Small intestine (tissue), 7 donors: ENCODE data around the gene EPO. TPM values are rescaled to one million over a fixed set of nuclear protein-coding genes. Genes with fewer than 3 reads are reported as not detected.

Source experiments
- DNase-seq, 2 donors: peaks; one replicate each; pipeline versions ENCODE4 v3.0.0 to v3.0.0-alpha.2; 2013
- FAIRE-seq: peaks from 2 replicates; lab custom pipeline; 2012; peaks lifted over from hg19 to GRCh38; lab: Jason Lieb, UNC
- H3K27ac ChIP-seq, 3 donors: one replicate each; pipeline ENCODE4 v1.5.1; 2013; ENCODE audit warnings: low read length in 2 of 3, mild to moderate bottlenecking in 2 of 3, control low read depth in 1 of 3, inconsistent platforms in 1 of 3, low read depth in 1 of 3, moderate library complexity in 1 of 3
- H3K27me3 ChIP-seq, 3 donors: one replicate each; pipeline ENCODE4 v1.6.1; 2013; ENCODE audit warnings: low read length in 3 of 3, inconsistent platforms in 1 of 3; ENCODE audit not compliant: control insufficient read depth in 3 of 3, insufficient read depth in 3 of 3
- H3K36me3 ChIP-seq, 3 donors: one replicate each; pipeline ENCODE4 v1.6.1; 2013; ENCODE audit warnings: low read length in 3 of 3, inconsistent platforms in 1 of 3, low read depth in 1 of 3, mild to moderate bottlenecking in 1 of 3, moderate library complexity in 1 of 3; ENCODE audit not compliant: control insufficient read depth in 3 of 3, insufficient read depth in 2 of 3
- H3K4me1 ChIP-seq, 3 donors: one replicate each; pipeline ENCODE4 v1.6.1; 2013; ENCODE audit warnings: low read length in 2 of 3, inconsistent platforms in 1 of 3, low read depth in 1 of 3, mild to moderate bottlenecking in 1 of 3, moderate library complexity in 1 of 3; ENCODE audit not compliant: control insufficient read depth in 3 of 3, insufficient read depth in 2 of 3
- H3K4me3 ChIP-seq, 3 donors: one replicate each; pipeline ENCODE4 v1.5.1; 2013; ENCODE audit warnings: low read length in 3 of 3, control low read depth in 1 of 3, inconsistent platforms in 1 of 3, low read depth in 1 of 3, mild to moderate bottlenecking in 1 of 3, moderate library complexity in 1 of 3
- H3K9me3 ChIP-seq, 2 donors: one replicate each; pipeline ENCODE4 v1.6.1; 2013; ENCODE audit warnings: low read depth in 1 of 2, low read length in 1 of 2; ENCODE audit not compliant: control insufficient read depth in 2 of 2, insufficient read depth in 1 of 2
- WGBS, 3 donors: extraction: QIAGEN DNeasy Blood & Tissue Kit; methylation state at CpG; one replicate each; pipeline ENCODE4 v1.1.7; 2013; 5-methylcytosine and 5-hydroxymethylcytosine counted together
- polyA plus RNA-seq, 4 donors: library from polyadenylated mRNA; stranded (reverse) in 3 of 4; unstranded in 1 of 4; fragments of 200-250 nt in 3 of 4; fragments of 120-200 nt in 1 of 4; gene quantifications; one replicate each; pipeline versions ENCODE4 v1.2.1 to v1.2.3, GENCODE V29; 2013
- donor health status: healthy with polysubstance abuse.
- donor health status: control.
- donor health status: control.
- donor health status: Bipolar disorder and iron deficiency.
- donor health status: healthy.

EPO gene
- polyA plus RNA-seq, 4 donors: 0.04 to 0.15 TPM; not detected in 2

DNA sequence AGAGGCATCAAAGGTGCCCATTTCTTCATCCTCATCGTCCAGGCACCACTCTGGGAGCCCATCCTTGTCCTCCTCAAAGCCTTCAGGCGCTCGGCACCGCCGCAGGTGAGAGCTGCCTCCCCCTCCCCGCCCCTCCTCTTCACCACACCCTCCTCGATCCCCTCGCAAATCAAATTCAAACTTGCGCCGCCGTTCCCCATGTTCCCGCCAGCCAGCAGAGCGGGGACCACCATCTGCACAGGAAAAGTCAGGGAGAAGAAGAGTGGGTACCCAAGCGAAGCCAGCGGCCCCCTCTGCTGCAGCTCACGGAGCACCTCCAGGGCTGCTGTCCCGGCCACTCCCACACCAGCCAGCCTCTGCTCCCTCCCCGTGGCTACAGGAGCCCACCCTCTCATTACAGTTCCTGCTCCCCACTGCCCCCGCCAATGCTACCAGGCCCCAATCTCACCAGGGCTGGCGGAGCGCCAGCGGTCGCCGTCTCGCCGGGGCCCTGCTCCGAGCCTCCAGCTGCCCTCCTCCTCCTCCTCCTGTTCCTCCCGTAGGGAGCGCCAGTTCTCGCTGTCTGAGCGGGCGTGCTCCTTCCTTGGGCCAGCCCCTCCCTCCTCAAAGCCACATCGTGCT lies 34.0 kb upstream of the EPO start:
- Histone ChIP-seq H3K27ac (no peak overlapping the region), H3K4me3 (no peak overlapping the region), H3K4me1 (peaks cover 0 to 2% (median 0%) of the 10 kb centered on the region in 3 donors), H3K27me3 (no peaks in the 10 kb centered on the region), H3K36me3 (peaks cover 19 to 97% (median 23%) of the 10 kb centered on the region in 3 donors), H3K9me3 (no peaks in the 10 kb centered on the region)
- no peak for FAIRE-seq
- no peak for DNase-seq
- 83 to 89% (median 84%) methylated on average over 32 to 33 of the region's 33 CpGs for WGBS, 3 donors

GRCh38 chr7:100686822-100687211 lies 33.5 kb upstream of the EPO start:
- H3K9me3 ChIP-seq: no peaks in the 10 kb centered on the region
- no peak overlapping the region for H3K27ac ChIP-seq
- FAIRE-seq (no peak), DNase-seq (no peak)
- peaks cover 0 to 6% (median 0%) of the 10 kb centered on the region in 3 donors for H3K4me1 ChIP-seq
- no peak overlapping the region for H3K4me3 ChIP-seq
- 91 to 93% (median 92%) methylated on average over 13 to 17 of the region's 17 CpGs for WGBS, 3 donors
- no peaks in the 10 kb centered on the region for H3K27me3 ChIP-seq
- H3K36me3 ChIP-seq: peaks cover 19 to 94% (median 22%) of the 10 kb centered on the region in 3 donors

- Histone ChIP-seq H3K9me3 (no peaks in the 10 kb centered on the region), H3K27me3 (no peaks in the 10 kb centered on the region), H3K4me3 (no peak overlapping the region), H3K4me1 (peaks cover 0 to 11% (median 0%) of the 10 kb centered on the region in 3 donors), H3K27ac (no peak overlapping the region), H3K36me3 (peaks cover 19 to 94% (median 20%) of the 10 kb centered on the region in 3 donors)
- FAIRE-seq: no peak
- 91 to 96% (median 93%) methylated on average over 18 to 22 of the region's 22 CpGs for WGBS, 3 donors
- no peak for DNase-seq
Measured at GRCh38 chr7:100687261-100687660, 33.0 kb upstream of the EPO start.

- H3K27ac ChIP-seq: no peak overlapping the region
- peaks cover 19 to 93% (median 19%) of the 10 kb centered on the region in 3 donors for H3K36me3 ChIP-seq
- H3K9me3 ChIP-seq: no peaks in the 10 kb centered on the region
- FAIRE-seq: no peak
- peaks cover 0 to 16% (median 0%) of the 10 kb centered on the region in 3 donors for H3K4me1 ChIP-seq
- WGBS, 3 donors: 82 to 86% (median 82%) methylated on average over 25 of the region's 25 CpGs
- no peaks in the 10 kb centered on the region for H3K27me3 ChIP-seq
- no peak overlapping the region for H3K4me3 ChIP-seq
- no peak for DNase-seq
Measured at GRCh38 chr7:100687751-100688300, 32.4 kb upstream of the EPO start.

GRCh38 chr7:100688326-100688860 lies 31.9 kb upstream of the EPO start:
- WGBS, 3 donors: 81 to 90% (median 82%) methylated on average over 16 of the region's 16 CpGs
- Histone ChIP-seq H3K27ac (no peak overlapping the region), H3K36me3 (peaks cover 14 to 88% (median 16%) of the 10 kb centered on the region in 3 donors), H3K4me3 (no peak overlapping the region), H3K27me3 (no peaks in the 10 kb centered on the region), H3K9me3 (no peaks in the 10 kb centered on the region), H3K4me1 (peaks cover 0 to 18% (median 0%) of the 10 kb centered on the region in 3 donors)
- DNase-seq (no peak), FAIRE-seq (no peak)

DNA sequence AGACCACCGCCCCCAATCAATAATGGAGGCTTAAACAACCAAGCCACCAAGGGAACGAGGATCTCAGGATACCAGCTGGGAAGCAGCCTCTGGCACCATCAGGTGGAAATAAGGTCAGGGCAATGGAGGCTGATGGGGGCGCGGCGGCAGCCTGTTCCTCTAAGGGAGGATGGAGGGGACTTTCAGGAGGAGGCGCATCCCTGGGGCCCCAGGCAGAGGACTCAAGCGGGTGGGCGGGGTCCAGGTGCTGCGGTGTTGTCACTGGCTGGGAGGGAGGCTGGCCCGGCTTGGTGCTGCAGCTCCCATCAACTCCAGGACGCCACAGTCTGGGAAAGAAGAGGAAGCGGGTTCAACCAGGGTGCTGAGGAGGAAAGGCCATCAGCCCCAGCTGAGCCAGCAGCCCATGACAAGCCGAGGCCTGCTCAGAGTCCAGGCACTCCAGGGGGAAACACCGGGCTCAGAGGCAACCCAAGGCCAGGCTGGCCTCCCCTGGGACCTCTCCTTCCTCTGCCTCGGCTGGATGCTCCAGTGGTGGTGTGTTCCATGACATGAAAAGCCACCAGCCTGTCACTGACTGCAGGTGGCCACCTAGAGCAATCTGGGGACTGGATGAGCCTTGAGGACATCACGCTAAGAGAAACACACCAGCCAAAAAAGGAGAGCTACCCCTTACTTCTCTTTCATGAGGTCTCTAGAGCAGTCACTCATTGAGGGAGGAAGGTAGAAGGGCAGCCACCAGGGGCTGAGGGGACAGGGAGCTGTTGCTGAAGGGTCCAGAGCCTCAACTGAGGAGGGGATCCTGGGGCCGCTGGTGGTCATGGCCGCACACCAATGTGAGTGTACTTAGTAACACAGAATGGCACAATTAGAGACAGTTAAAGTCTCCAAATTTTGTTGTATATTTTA lies 30.8 kb upstream of the EPO start:
- FAIRE-seq (no peak), DNase-seq (no peak)
- H3K36me3 ChIP-seq: peaks cover 9 to 77% (median 11%) of the 10 kb centered on the region in 3 donors
- peaks cover 0 to 19% (median 0%) of the 10 kb centered on the region in 3 donors for H3K4me1 ChIP-seq
- no peak overlapping the region for H3K27ac ChIP-seq
- H3K4me3 ChIP-seq: no peak overlapping the region
- WGBS, 3 donors: 83 to 88% (median 87%) methylated on average over 17 to 18 of the region's 18 CpGs
- no peaks in the 10 kb centered on the region for H3K27me3 ChIP-seq
- H3K9me3 ChIP-seq: no peaks in the 10 kb centered on the region

DNA sequence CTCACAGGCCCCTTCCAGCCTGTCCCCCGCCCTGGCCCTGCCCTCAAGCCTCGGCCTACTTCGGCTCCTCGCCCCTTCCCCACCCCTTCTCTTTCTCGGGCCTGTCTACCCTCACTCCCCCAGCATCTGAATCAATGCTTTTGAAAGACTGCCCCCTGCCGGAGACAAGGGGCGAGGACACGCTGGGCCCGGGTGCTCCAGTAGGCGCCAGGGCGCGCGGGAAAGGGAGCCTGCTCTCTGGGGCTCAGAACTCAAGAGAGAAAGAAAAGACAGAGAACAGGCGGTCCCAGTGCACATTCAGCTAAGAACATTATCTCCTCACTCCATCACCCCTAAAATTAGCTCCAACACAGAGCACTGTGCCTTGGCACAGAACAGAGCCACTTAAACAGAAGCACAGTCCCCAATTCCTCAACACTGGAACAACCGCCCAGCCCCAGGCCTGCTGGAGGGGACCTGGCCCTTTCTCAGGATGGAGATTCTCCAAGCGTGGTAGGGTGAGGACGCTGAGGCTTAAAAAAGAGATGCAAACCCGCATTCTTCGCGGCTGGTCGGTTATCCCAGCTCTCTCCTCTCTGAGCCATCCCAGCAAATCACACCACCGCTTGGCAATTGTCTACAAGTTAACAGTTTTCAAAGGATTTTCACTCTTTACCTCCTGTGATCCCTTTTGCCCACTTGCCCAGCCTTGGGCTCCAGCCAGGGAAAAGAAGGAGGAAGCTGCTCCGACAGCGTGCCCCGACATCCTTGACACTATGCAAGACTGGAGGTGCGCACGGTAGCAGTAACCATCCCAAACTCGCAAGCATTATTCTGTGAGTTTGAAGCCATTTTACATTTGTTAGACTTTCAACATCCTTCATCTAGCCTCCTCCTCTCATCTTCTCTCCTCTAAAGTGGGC lies 28.3 kb upstream of the EPO start:
- Histone ChIP-seq H3K9me3 (no peaks in the 10 kb centered on the region), H3K27ac (no peak overlapping the region), H3K4me1 (peaks cover 0 to 24% (median 0%) of the 10 kb centered on the region in 3 donors), H3K27me3 (peaks cover 0 to 8% (median 0%) of the 10 kb centered on the region in 3 donors), H3K36me3 (peaks cover 0 to 52% (median 5%) of the 10 kb centered on the region in 3 donors), H3K4me3 (peak overlapping the region in 1 of 3 donors; percentile 22)
- FAIRE-seq (no peak), DNase-seq (peak; percentile 74 to 89)
- 31 to 40% (median 39%) methylated on average over 28 of the region's 28 CpGs for WGBS, 3 donors
